H1 (cell line): ENCODE measurements around the gene CNDP2. TPM values are rescaled to one million over a fixed set of nuclear protein-coding genes. Genes with fewer than 3 reads are reported as not detected.

Experiments used
- CTCF ChIA-PET: fragments of 300-600 bp; sonication (Branson Sonifier 250); formaldehyde crosslinking; loops from one replicate; lab custom pipeline; 2021; ENCODE audit not compliant: partially characterized antibody; lab: Charles Lee
- POLR2A ChIA-PET: fragments of 300-600 bp; sonication (Branson Sonifier 250); formaldehyde crosslinking; loops from one replicate; lab custom pipeline; 2021; ENCODE audit warnings: inconsistent platforms; ENCODE audit not compliant: partially characterized antibody; lab: Charles Lee
- DNase-seq, 2 experiments: peaks; one replicate each; pipeline versions ENCODE4 v3.0.0 to v3.0.0-alpha.2; 2010 to 2022; ENCODE audit warnings: low spot score in 2 of 2, low read depth in 1 of 2, mixed read lengths in 1 of 2
- FAIRE-seq: peaks from 2 replicates; lab custom pipeline; 2011; peaks lifted over from hg19 to GRCh38; lab: Jason Lieb, UNC
- H2AFZ ChIP-seq: 2 replicates; pipeline ENCODE4 v1.8.1; 2012; ENCODE audit warnings: low read length, inconsistent platforms
- H2AK5ac ChIP-seq: 2 replicates; pipeline ENCODE4 v1.6.1; 2013; ENCODE audit warnings: low read depth, low read length
- H2BK120ac ChIP-seq: replicated peaks from 2 replicates; pipeline ENCODE3; 2013; ENCODE audit warnings: low read depth, low read length, inconsistent platforms
- H2BK12ac ChIP-seq: 2 replicates; pipeline ENCODE4 v1.6.1; 2013; ENCODE audit warnings: low read depth, low read length
- H2BK15ac ChIP-seq: 2 replicates; pipeline ENCODE4 v1.6.1; 2013; ENCODE audit warnings: low read length
- H2BK20ac ChIP-seq: 2 replicates; pipeline ENCODE4 v1.6.1; 2013; ENCODE audit warnings: low read length
- H2BK5ac ChIP-seq: 2 replicates; pipeline ENCODE4 v1.6.1; 2013; ENCODE audit warnings: low read depth, low read length
- H3K14ac ChIP-seq: 2 replicates; pipeline ENCODE4 v1.6.1; 2013; ENCODE audit warnings: inconsistent platforms; ENCODE audit not compliant: insufficient read length
- H3K18ac ChIP-seq: 2 replicates; pipeline ENCODE4 v1.6.1; 2013; ENCODE audit warnings: low read length; ENCODE audit errors: extremely low read depth
- H3K23ac ChIP-seq: 2 replicates; pipeline ENCODE4 v1.6.1; 2013; ENCODE audit warnings: inconsistent platforms; ENCODE audit not compliant: insufficient read length
- H3K23me2 ChIP-seq: 2 replicates; pipeline ENCODE4 v1.6.1; 2013; ENCODE audit warnings: low read depth, low read length
- H3K27ac ChIP-seq: 2 replicates; pipeline ENCODE4 v1.6.1; 2011; ENCODE audit warnings: low read depth, low read length, inconsistent platforms
- H3K27me3 ChIP-seq, 4 experiments: replicated peaks in 1 of 4; 1 replicate in 1 of 4; 2 replicates in 3 of 4; pipeline versions ENCODE4 v1.6.1 to v1.8.1; 2011 to 2013; ENCODE audit warnings: low read length in 3 of 4, mild to moderate bottlenecking in 3 of 4, inconsistent platforms in 2 of 4, mixed read lengths in 2 of 4, moderate library complexity in 1 of 4; ENCODE audit not compliant: control insufficient read depth in 3 of 4, insufficient read depth in 3 of 4; ENCODE audit errors: extremely low read depth in 1 of 4
- H3K36me3 ChIP-seq, 4 experiments: 2 replicates each; pipeline versions ENCODE4 v1.6.1 to v1.8.1; 2011 to 2013; ENCODE audit warnings: mild to moderate bottlenecking in 4 of 4, low read length in 3 of 4, moderate library complexity in 2 of 4, control low read depth in 1 of 4, inconsistent platforms in 1 of 4; ENCODE audit not compliant: insufficient read depth in 4 of 4, control insufficient read depth in 2 of 4
- H3K4ac ChIP-seq: replicated peaks from 2 replicates; pipeline ENCODE3; 2013; ENCODE audit warnings: low read length, low read depth, mixed read lengths, inconsistent platforms; ENCODE audit not compliant: insufficient read length
- H3K4me1 ChIP-seq, 4 experiments: replicated peaks in 1 of 4; 1 replicate in 1 of 4; 2 replicates in 3 of 4; pipeline versions ENCODE4 v1.6.1 to v1.8.1; 2011 to 2013; ENCODE audit warnings: low read length in 3 of 4, inconsistent platforms in 2 of 4, mixed read lengths in 1 of 4; ENCODE audit not compliant: insufficient read depth in 4 of 4, control insufficient read depth in 3 of 4
- H3K4me2 ChIP-seq, 2 experiments: 2 replicates each; pipeline versions ENCODE4 v1.6.1 to v1.8.1; 2011 to 2013; ENCODE audit warnings: low read depth in 2 of 2, low read length in 2 of 2, control low read depth in 1 of 2, inconsistent platforms in 1 of 2, mild to moderate bottlenecking in 1 of 2; ENCODE audit not compliant: insufficient read depth in 1 of 2
- H3K4me3 ChIP-seq, 4 experiments: fragments of 200-600, 300-600 bp in 1 of 4; sonication (generic), shearing (Covaris generic), sonication (Bioruptor Twin) in 1 of 4; 2 replicates each; pipeline versions ENCODE4 v1.5.1 to v1.8.1; 2011 to 2016; ENCODE audit warnings: low read length in 4 of 4, low read depth in 3 of 4, control low read depth in 2 of 4, inconsistent platforms in 2 of 4, mild to moderate bottlenecking in 2 of 4, mixed read lengths in 1 of 4, moderate library complexity in 1 of 4; ENCODE audit not compliant: insufficient read depth in 2 of 4; ENCODE audit errors: extremely low read depth in 1 of 4
- H3K56ac ChIP-seq: replicated peaks from 2 replicates; pipeline ENCODE3; 2013; ENCODE audit warnings: low read depth, mild to moderate bottlenecking, mixed read lengths, low read length, inconsistent platforms; ENCODE audit not compliant: insufficient read length
- H3K79me1 ChIP-seq: 2 replicates; pipeline ENCODE4 v1.6.1; 2013; ENCODE audit warnings: low read depth, low read length, control low read depth
- H3K79me2 ChIP-seq, 2 experiments: 2 replicates each; pipeline versions ENCODE4 v1.6.1 to v1.8.1; 2012 to 2013; ENCODE audit warnings: low read length in 2 of 2, mild to moderate bottlenecking in 2 of 2, inconsistent platforms in 1 of 2; ENCODE audit not compliant: insufficient read depth in 2 of 2, control insufficient read depth in 1 of 2
- H3K9ac ChIP-seq, 4 experiments: replicated peaks in 1 of 4; 1 replicate in 1 of 4; 2 replicates in 3 of 4; pipeline versions ENCODE4 v1.6.1 to v1.8.1; 2011 to 2013; ENCODE audit warnings: low read depth in 3 of 4, low read length in 3 of 4, control low read depth in 2 of 4, mild to moderate bottlenecking in 2 of 4, moderate library complexity in 2 of 4, inconsistent platforms in 1 of 4; ENCODE audit errors: extremely low read depth in 1 of 4
- H3K9me3 ChIP-seq, 2 experiments: 2 replicates each; pipeline versions ENCODE4 v1.6.1 to v1.8.1; 2012 to 2013; ENCODE audit warnings: mild to moderate bottlenecking in 2 of 2, moderate library complexity in 2 of 2, control low read depth in 1 of 2, inconsistent platforms in 1 of 2, low read depth in 1 of 2, low read length in 1 of 2, mixed read lengths in 1 of 2; ENCODE audit not compliant: insufficient read depth in 2 of 2
- H4K20me1 ChIP-seq, 2 experiments: replicated peaks in 1 of 2; 2 replicates each; pipeline versions ENCODE3 to v1.8.1; 2011 to 2013; ENCODE audit warnings: inconsistent platforms in 2 of 2, low read length in 2 of 2, mild to moderate bottlenecking in 1 of 2; ENCODE audit not compliant: insufficient read depth in 2 of 2, control insufficient read depth in 1 of 2
- H4K5ac ChIP-seq: 2 replicates; pipeline ENCODE4 v1.6.1; 2013; ENCODE audit warnings: low read length, low read depth, mixed read lengths, inconsistent platforms; ENCODE audit not compliant: insufficient read length
- H4K8ac ChIP-seq: 2 replicates; pipeline ENCODE4 v1.8.0; 2013; ENCODE audit warnings: mild to moderate bottlenecking, moderate library complexity, low read length, inconsistent platforms; ENCODE audit not compliant: insufficient read depth; ENCODE audit errors: extremely low read depth
- H4K91ac ChIP-seq: replicated peaks from 2 replicates; pipeline ENCODE3; 2013; ENCODE audit warnings: low read length, mixed read lengths, inconsistent platforms; ENCODE audit not compliant: insufficient read length
- ZNF274 ChIP-seq: IDR thresholded peaks from 2 replicates; pipeline ENCODE4 v1.7.0; 2012; ENCODE audit warnings: low read length, borderline replicate concordance; ENCODE audit errors: extremely low read depth
- WGBS, 2 experiments: shearing (Covaris generic) in 1 of 2; methylation state at CpG; one replicate each; pipeline versions ENCODE4 v1.1.6 to v1.1.7; 2013 to 2015; ENCODE audit warnings: low lambda C conversion rate in 2 of 2, mixed read lengths in 2 of 2, inconsistent platforms in 1 of 2, low coverage in 1 of 2, missing lambda C conversion rate in 1 of 2; ENCODE audit not compliant: insufficient replicate concordance in 2 of 2, insufficient coverage in 1 of 2, insufficient read length in 1 of 2; ENCODE audit errors: extremely low coverage in 1 of 2, missing lambda C conversion rate in 1 of 2; 5-methylcytosine and 5-hydroxymethylcytosine counted together
- polyA plus RNA-seq, 7 experiments: library from polyadenylated mRNA; depleted of rRNA in 3 of 7; stranded (reverse) in 5 of 7; unstranded in 2 of 7; fragments of >200 nt in 5 of 7; fragments of 200-250 nt in 2 of 7; gene quantifications; 1 replicate in 5 of 7; 2 replicates in 1 of 7; 4 replicates in 1 of 7; pipeline versions ENCODE4 v1.2.1 to v1.2.3, GENCODE V29; 2011 to 2013; ENCODE audit warnings: missing spikeins in 2 of 7, mixed read lengths in 2 of 7
- total RNA-seq: library from RNA; stranded (reverse); fragmentation: NEBNext Ultra II Directional; extraction: Animal tissue kit (Norgen Biotek cat#: 25700); gene quantifications from 2 replicates; pipeline ENCODE4 v1.2.1, GENCODE V29; 2021
- TF ChIP-seq, protein P1 (sequence below): IDR thresholded peaks from 2 replicates; pipeline ENCODE4 v1.6.1; 2012; ENCODE audit warnings: inconsistent platforms

The CNDP2 gene
- total and polyA plus RNA-seq, 2 of the 8 experiments (the other 6 are each of a cell fraction or from before 2014, with no cell fraction given): 71.8 to 243 TPM

DNA sequence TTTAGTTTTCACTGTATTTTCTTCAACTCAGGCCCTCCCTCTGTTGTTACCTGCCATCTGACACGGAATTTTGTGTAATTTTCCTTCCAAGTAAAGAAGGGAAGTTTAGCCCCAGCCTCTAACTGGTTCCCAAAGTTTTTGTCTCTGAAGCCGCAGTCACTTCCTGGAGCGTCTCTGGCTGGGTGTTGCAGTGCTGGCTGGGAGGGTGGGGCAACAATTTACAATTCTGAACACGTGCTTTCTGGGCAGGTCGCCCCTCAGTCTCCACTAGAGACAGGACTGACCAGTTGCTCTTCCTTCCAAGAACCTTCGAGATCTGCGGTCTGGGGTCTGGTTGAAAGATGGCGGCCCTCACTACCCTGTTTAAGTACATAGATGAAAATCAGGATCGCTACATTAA, 3.5 kb downstream of the CNDP2 start:
- Histone ChIP-seq H3K36me3 (peaks cover 14 to 39% (median 28%) of the 10 kb centered on the region in 4 experiments), H3K27me3 (no peaks in the 10 kb centered on the region), H4K5ac (no peak overlapping the region), H3K4me3 (no peak overlapping the region), H3K4me2 (peak overlapping the region in 1 of 2 experiments; percentile 21; a peak in 1 of 4 replicates), H3K56ac (no peak overlapping the region), H3K4ac (no peak overlapping the region), H2BK12ac (no peak overlapping the region), H3K79me2 (peaks cover 19 to 36% of the 10 kb centered on the region in 2 experiments), H2BK120ac (no peak overlapping the region), H4K91ac (no peak overlapping the region), H2BK20ac (no peak overlapping the region), H3K23me2 (peaks cover 2% of the 10 kb centered on the region; the same call in 1 of the 2 replicates), H3K14ac (no peak overlapping the region), H3K18ac (no peak overlapping the region), H2BK15ac (no peak overlapping the region), H2AK5ac (no peak overlapping the region), H3K4me1 (peaks cover 2 to 16% (median 5%) of the 10 kb centered on the region in 4 experiments; a peak in 5 of 7 replicates), H3K79me1 (peaks cover 9% of the 10 kb centered on the region; the same call in 1 of the 2 replicates), H3K27ac (no peak overlapping the region), H2BK5ac (no peak overlapping the region), H2AFZ (no peak overlapping the region), H4K8ac (no peak overlapping the region), H3K23ac (no peak overlapping the region), H4K20me1 (peaks cover 2 to 11% of the 10 kb centered on the region in 2 experiments), H3K9me3 (no peaks in the 10 kb centered on the region), H3K9ac (no peak overlapping the region)
- ChIA-PET CTCF (interaction anchor here (1.2 kb wide), 1 partner anchor 52 kb away, joined by 3 read pairs; no protein-coding TSS in a partner anchor), POLR2A (interaction anchor here (2.1 kb wide), 1 partner anchor 18 kb away, joined by 10 read pairs; no protein-coding TSS in a partner anchor)
- no peak for FAIRE-seq
- TF ChIP-seq, protein P1, sequence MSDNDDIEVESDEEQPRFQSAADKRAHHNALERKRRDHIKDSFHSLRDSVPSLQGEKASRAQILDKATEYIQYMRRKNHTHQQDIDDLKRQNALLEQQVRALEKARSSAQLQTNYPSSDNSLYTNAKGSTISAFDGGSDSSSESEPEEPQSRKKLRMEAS: 0 out of 2 replicates have a peak, but pooled peaks have one; percentile 26
- no peak for TF ChIP-seq ZNF274
- WGBS, 2 experiments: 79% methylated on average over 9 of the region's 9 CpGs; no CpG with 5 or more reads in 1 of the 2 experiments
- DNase-seq: no peak
